GM13977 (cell line): ENCODE measurements around the gene KRT23.
A peak's percentile ranks its signal among the peaks of the same experiment; 100 is the strongest.

Experiments used
- DNase-seq: peaks from one replicate; pipeline ENCODE4 v3.0.0; 2012; ENCODE audit warnings: low spot score
- in situ Hi-C: fragments of 300-500 bp; cut with MboI; formaldehyde crosslinking; loops from one replicate; pipeline ENCODE4 v1.12.0; 2022; ENCODE audit warnings: low sequenced_read_pairs, low pct_unique_long_range_greater_than_20kb, mixed read lengths, inconsistent platforms; ENCODE audit not compliant: unreplicated experiment
- TF ChIP-seq, protein P1 (sequence below): IDR thresholded peaks from 2 replicates; pipeline ENCODE4 v1.5.1; 2012; ENCODE audit warnings: mild to moderate bottlenecking, control low read depth; ENCODE audit not compliant: insufficient read depth; ENCODE audit errors: extremely low read depth, missing control alignments

KRT23 gene

DNA sequence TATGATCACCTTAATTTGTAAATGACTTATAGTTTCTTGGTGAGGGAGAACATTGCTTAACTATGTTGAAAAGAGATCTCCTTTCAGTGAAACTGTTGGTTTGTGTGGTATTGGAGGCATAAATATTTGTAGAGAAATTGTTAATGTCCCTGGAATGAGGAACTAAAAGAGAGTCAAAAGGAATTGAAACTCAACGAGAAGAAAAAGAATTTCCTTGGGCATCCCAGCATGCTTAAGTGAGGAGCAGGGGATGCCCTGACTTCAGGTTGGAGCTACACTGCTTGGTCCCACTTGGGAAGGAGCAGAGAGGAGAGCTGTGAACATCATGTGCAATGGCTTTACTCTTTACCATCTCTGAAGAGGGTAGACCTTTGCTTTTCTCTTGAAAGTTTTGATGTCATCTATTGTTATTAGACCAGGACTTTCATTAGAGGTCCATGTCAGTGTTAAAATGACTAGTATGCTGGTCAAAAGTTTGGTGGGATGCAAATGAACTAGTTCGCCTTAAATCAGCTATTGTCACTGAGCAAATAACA lies 21.7 kb downstream of the KRT23 start:
- DNase-seq = peak; percentile 58
- in situ Hi-C loops = loop anchor here (25.0 kb wide), 1 partner anchor 747 kb away; no protein-coding TSS in a partner anchor
- TF ChIP-seq, protein P1, sequence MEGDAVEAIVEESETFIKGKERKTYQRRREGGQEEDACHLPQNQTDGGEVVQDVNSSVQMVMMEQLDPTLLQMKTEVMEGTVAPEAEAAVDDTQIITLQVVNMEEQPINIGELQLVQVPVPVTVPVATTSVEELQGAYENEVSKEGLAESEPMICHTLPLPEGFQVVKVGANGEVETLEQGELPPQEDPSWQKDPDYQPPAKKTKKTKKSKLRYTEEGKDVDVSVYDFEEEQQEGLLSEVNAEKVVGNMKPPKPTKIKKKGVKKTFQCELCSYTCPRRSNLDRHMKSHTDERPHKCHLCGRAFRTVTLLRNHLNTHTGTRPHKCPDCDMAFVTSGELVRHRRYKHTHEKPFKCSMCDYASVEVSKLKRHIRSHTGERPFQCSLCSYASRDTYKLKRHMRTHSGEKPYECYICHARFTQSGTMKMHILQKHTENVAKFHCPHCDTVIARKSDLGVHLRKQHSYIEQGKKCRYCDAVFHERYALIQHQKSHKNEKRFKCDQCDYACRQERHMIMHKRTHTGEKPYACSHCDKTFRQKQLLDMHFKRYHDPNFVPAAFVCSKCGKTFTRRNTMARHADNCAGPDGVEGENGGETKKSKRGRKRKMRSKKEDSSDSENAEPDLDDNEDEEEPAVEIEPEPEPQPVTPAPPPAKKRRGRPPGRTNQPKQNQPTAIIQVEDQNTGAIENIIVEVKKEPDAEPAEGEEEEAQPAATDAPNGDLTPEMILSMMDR = no peak

GRCh38 chr17:40915199-40915661 lies 22.2 kb downstream of the KRT23 start:
- peak; percentile 59 for DNase-seq
- in situ Hi-C loops = loop anchor here (25.0 kb wide), 1 partner anchor 747 kb away; no protein-coding TSS in a partner anchor
- TF ChIP-seq, protein P1 = no peak

- in situ Hi-C loops = loop anchor here (25.0 kb wide), 1 partner anchor 748 kb away; no protein-coding TSS in a partner anchor
Measured at GRCh38 chr17:40914075-40914855, 23.2 kb downstream of the KRT23 start.

DNA sequence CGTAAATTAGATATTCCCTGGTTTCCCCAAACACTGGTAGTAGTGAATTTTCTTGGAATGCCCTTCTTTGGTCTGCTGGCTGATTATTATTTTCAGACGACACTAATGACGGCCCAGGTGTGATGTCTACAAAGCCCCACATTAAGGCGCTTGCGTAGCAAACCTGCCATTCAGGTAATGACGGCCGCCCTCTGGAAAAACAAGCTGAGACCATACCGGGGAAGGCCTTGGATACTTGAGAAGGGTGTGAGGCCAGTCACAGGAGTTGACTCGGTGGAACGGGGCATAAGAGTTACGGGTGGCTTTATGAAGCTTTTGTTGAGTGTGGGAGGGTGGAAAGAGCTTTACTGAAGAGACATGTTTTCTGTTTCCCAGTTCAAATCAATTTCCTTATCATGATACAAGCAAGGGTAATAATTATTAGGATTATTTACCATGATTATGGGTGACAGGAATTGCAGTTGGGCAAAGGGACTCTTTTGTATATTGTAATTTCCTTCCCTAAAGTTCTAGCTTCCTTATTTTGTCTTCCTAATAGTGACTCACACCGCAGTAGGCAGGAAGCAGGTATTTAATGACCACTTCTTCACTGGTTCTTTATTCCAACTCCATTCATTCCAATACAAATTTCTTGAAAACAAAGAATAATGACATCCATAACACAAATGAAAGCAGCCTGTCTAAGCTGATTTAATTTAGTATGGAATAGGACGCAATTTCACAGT lies 24.8 kb downstream of the KRT23 start:
- TF ChIP-seq, protein P1 = no peak
- in situ Hi-C loops = loop anchor here (25.0 kb wide), 1 partner anchor 750 kb away; no protein-coding TSS in a partner anchor
- no peak for DNase-seq

More at GRCh38 chr17:40914075-40914855, 23.2 kb downstream of the KRT23 start:
- DNase-seq = no peak
- TF ChIP-seq, protein P1 = no peak

- in situ Hi-C loops = loop anchor here (25.0 kb wide), 1 partner anchor 752 kb away; no protein-coding TSS in a partner anchor
- no peak for DNase-seq
- TF ChIP-seq, protein P1 = no peak
Measured at GRCh38 chr17:40910441-40910841, 27.0 kb downstream of the KRT23 start.

- DNase-seq = no peak
- in situ Hi-C loops = loop anchor here (25.0 kb wide), 1 partner anchor 753 kb away; no protein-coding TSS in a partner anchor
- TF ChIP-seq, protein P1 = no peak
Measured at GRCh38 chr17:40909755-40910154, 27.7 kb downstream of the KRT23 start.
